ENCODE results near the gene SERINC2.
A peak's percentile ranks its signal among the peaks of the same experiment; 100 is the strongest.

DNA sequence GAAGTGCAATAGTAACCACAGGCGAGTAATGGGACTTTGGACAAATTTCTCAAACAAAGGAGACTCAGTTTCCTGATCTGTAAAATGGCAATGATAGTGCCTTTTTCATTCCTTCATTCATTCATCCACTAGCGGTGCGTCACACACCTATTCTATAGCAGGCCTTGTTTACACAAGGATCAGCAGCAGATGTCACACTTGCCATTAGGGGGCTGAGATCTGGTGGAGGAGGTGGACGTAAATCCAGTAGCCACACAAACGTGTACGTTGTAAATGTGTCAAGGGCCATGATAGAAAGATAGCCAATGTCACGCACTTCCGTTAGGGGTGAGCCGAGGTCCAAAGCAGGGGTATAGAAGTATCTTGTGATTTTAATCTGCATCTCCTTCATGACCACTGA lies 34.2 kb downstream of the SERINC2 start:
- TF ChIP-seq, protein P1, sequence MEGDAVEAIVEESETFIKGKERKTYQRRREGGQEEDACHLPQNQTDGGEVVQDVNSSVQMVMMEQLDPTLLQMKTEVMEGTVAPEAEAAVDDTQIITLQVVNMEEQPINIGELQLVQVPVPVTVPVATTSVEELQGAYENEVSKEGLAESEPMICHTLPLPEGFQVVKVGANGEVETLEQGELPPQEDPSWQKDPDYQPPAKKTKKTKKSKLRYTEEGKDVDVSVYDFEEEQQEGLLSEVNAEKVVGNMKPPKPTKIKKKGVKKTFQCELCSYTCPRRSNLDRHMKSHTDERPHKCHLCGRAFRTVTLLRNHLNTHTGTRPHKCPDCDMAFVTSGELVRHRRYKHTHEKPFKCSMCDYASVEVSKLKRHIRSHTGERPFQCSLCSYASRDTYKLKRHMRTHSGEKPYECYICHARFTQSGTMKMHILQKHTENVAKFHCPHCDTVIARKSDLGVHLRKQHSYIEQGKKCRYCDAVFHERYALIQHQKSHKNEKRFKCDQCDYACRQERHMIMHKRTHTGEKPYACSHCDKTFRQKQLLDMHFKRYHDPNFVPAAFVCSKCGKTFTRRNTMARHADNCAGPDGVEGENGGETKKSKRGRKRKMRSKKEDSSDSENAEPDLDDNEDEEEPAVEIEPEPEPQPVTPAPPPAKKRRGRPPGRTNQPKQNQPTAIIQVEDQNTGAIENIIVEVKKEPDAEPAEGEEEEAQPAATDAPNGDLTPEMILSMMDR (IDR thresholded peaks at IDR 0.05 in 2 of 3, conservative IDR thresholded peaks at IDR 0.05 in 1 of 3; ENCODE audit: borderline replicate concordance in 1 of 3, insufficient read depth in 1 of 3, low read depth in 2 of 3, low read length in 2 of 3): 0 out of 6 replicates have a peak, but pooled peaks of 1 of the 3 experiments have one; percentile 2
- TF ChIP-seq, protein P2, sequence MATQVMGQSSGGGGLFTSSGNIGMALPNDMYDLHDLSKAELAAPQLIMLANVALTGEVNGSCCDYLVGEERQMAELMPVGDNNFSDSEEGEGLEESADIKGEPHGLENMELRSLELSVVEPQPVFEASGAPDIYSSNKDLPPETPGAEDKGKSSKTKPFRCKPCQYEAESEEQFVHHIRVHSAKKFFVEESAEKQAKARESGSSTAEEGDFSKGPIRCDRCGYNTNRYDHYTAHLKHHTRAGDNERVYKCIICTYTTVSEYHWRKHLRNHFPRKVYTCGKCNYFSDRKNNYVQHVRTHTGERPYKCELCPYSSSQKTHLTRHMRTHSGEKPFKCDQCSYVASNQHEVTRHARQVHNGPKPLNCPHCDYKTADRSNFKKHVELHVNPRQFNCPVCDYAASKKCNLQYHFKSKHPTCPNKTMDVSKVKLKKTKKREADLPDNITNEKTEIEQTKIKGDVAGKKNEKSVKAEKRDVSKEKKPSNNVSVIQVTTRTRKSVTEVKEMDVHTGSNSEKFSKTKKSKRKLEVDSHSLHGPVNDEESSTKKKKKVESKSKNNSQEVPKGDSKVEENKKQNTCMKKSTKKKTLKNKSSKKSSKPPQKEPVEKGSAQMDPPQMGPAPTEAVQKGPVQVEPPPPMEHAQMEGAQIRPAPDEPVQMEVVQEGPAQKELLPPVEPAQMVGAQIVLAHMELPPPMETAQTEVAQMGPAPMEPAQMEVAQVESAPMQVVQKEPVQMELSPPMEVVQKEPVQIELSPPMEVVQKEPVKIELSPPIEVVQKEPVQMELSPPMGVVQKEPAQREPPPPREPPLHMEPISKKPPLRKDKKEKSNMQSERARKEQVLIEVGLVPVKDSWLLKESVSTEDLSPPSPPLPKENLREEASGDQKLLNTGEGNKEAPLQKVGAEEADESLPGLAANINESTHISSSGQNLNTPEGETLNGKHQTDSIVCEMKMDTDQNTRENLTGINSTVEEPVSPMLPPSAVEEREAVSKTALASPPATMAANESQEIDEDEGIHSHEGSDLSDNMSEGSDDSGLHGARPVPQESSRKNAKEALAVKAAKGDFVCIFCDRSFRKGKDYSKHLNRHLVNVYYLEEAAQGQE (IDR thresholded peaks at IDR 0.05; ENCODE audit: low read depth): no peak
- TF ChIP-seq CEBPB (IDR thresholded peaks at IDR 0.05; ENCODE audit: low read depth) (no peak), ZFX (IDR thresholded peaks at IDR 0.05) (no peak), POLR2AphosphoS5 (IDR thresholded peaks at IDR 0.05; ENCODE audit: low read depth, low read length) (no peak), EGR1 (IDR thresholded peaks at IDR 0.05; ENCODE audit: low read depth) (no peak), EZH2phosphoT487 (IDR thresholded peaks at IDR 0.05; ENCODE audit: borderline replicate concordance) (no peak)

All from HCT116 (cell line).